HG03103 (cell line): ENCODE measurements around the gene P2RX6.
"Not testable (repeated sequence)": the region's sequence is repeated elsewhere in the genome, so short reads cannot be mapped to it uniquely, and the experiment has no call there.

ENCODE experiments used
- ATAC-seq: cut with Tn5 transposase; IDR thresholded peaks from one replicate; pipeline ENCODE4 v1.9.1; 2021; ENCODE audit warnings: low read depth; ENCODE audit not compliant: unreplicated experiment

The P2RX6 gene

GRCh38 chr22:21030621-21031544, 15.9 kb downstream of the P2RX6 start:
- no peak for ATAC-seq

- ATAC-seq = no peak
These were observed 16.6 kb downstream of the P2RX6 start for GRCh38 chr22:21031545-21032036.

GRCh38 chr22:21032037-21032867, 17.3 kb downstream of the P2RX6 start, which contains the start of gene SLC7A4:
TSS of gene SLC7A4 (minus strand) at chr22:21032561. CDS start at chr22:21031812, 749 bp downstream.
- no peak for ATAC-seq

- ATAC-seq = no peak
These were observed 18.1 kb downstream of the P2RX6 start for GRCh38 chr22:21032868-21033688.

- no peak for ATAC-seq
These were observed 18.9 kb downstream of the P2RX6 start for GRCh38 chr22:21033895-21034294.

- ATAC-seq = no peak
These were observed 20.0 kb downstream of the P2RX6 start for GRCh38 chr22:21034989-21035388.

- no peak for ATAC-seq
These were observed 23.4 kb downstream of the P2RX6 start for GRCh38 chr22:21038405-21038804.

- not testable (repeated sequence) for ATAC-seq
These were observed 24.2 kb downstream of the P2RX6 start for GRCh38 chr22:21039158-21039557.

GRCh38 chr22:21041937-21042336, 27.0 kb downstream of the P2RX6 start:
- ATAC-seq = no peak

GRCh38 chr22:21042978-21043859, 28.3 kb downstream of the P2RX6 start:
- ATAC-seq = no peak

- ATAC-seq = no peak
These were observed 29.0 kb downstream of the P2RX6 start for GRCh38 chr22:21043860-21044535.

- ATAC-seq = no peak
These were observed 30.1 kb downstream of the P2RX6 start for GRCh38 chr22:21044931-21045584.

- peak; percentile 71 for ATAC-seq
These were observed 30.8 kb downstream of the P2RX6 start, which contains the start of gene LRRC74B for GRCh38 chr22:21045585-21046294. TSS of gene LRRC74B (plus strand) at chr22:21045946. CDS start at chr22:21045987, 41 bp downstream.

GRCh38 chr22:21047035-21047661, 32.2 kb downstream of the P2RX6 start:
- ATAC-seq = no peak

- ATAC-seq = no peak
These were observed 32.8 kb downstream of the P2RX6 start for GRCh38 chr22:21047730-21048129.

- ATAC-seq = not testable (repeated sequence)
These were observed 33.5 kb downstream of the P2RX6 start for GRCh38 chr22:21048448-21048847.

- ATAC-seq = not testable (repeated sequence)
These were observed 34.0 kb downstream of the P2RX6 start for GRCh38 chr22:21048965-21049364.
